NCI-H2196 (cell line): ENCODE measurements around the gene TSEN34.
"Not testable (repeated sequence)": the region's sequence is repeated elsewhere in the genome, so short reads cannot be mapped to it uniquely, and the experiment has no call there.

Source experiments
- DNase-seq: peaks from one replicate; lab custom pipeline; 2025; ENCODE audit not compliant: unreplicated experiment; lab: John Stamatoyannopoulos, UW

The TSEN34 gene

GRCh38 chr19:54183431-54183830 is 7.7 kb upstream of the TSEN34 start:
- no peak for DNase-seq

- no peak for DNase-seq
These were observed 4.8 kb upstream of the TSEN34 start for GRCh38 chr19:54186351-54186750.

- DNase-seq = no peak
These were observed 4.2 kb upstream of the TSEN34 start for GRCh38 chr19:54186934-54187381.

GRCh38 chr19:54188215-54188871 is 2.8 kb upstream of the TSEN34 start:
- DNase-seq = no peak

- no peak for DNase-seq
These were observed 1.9 kb upstream of the TSEN34 start, which contains the start of gene MBOAT7 for GRCh38 chr19:54189145-54189734. TSS of gene MBOAT7 (minus strand) at chr19:54189580. CDS start at chr19:54188508, 1,072 bp downstream.

GRCh38 chr19:54189735-54190502 is 1.2 kb upstream of the TSEN34 start:
- peak; percentile 100 for DNase-seq

- DNase-seq = peak; percentile 99
These were observed 551 bp upstream of the TSEN34 start for GRCh38 chr19:54190503-54191010.

- DNase-seq = no peak
These were observed 824 bp downstream of the TSEN34 start for GRCh38 chr19:54191811-54192453.

GRCh38 chr19:54193011-54193410 is 1.9 kb downstream of the TSEN34 start:
- no peak for DNase-seq

- DNase-seq = not testable (repeated sequence)
These were observed 3.4 kb downstream of the TSEN34 start for GRCh38 chr19:54194463-54194862.

GRCh38 chr19:54196536-54196935 is 5.4 kb downstream of the TSEN34 start:
- no peak for DNase-seq

- no peak for DNase-seq
These were observed 6.0 kb downstream of the TSEN34 start for GRCh38 chr19:54197121-54197520.

- no peak for DNase-seq
These were observed 8.3 kb downstream of the TSEN34 start for GRCh38 chr19:54199401-54199800.

- no peak for DNase-seq
These were observed 10.1 kb downstream of the TSEN34 start for GRCh38 chr19:54201172-54201701.

GRCh38 chr19:54201980-54202379 is 10.9 kb downstream of the TSEN34 start:
- no peak for DNase-seq

- DNase-seq = no peak
These were observed 12.1 kb downstream of the TSEN34 start for GRCh38 chr19:54203151-54203611.

GRCh38 chr19:54204767-54205468 is 13.8 kb downstream of the TSEN34 start:
- DNase-seq = no peak

- DNase-seq = no peak
These were observed 15.1 kb downstream of the TSEN34 start for GRCh38 chr19:54206030-54206830.

GRCh38 chr19:54206831-54207177 is 15.7 kb downstream of the TSEN34 start:
- no peak for DNase-seq

GRCh38 chr19:54207193-54207592 is 16.1 kb downstream of the TSEN34 start:
- not testable (repeated sequence) for DNase-seq
